Pancreas (tissue), 10 donors: ENCODE measurements around the gene ROR1. TPM values are rescaled to one million over a fixed set of nuclear protein-coding genes. Genes with fewer than 3 reads are reported as not detected.

ENCODE experiments used
- ATAC-seq, 4 donors: fragments of 200-7000 bp; cut with Tn5 transposase; one replicate each; pipeline versions ENCODE4 v1.8.0 to v1.9.1; 2020; ENCODE audit warnings: mild to moderate bottlenecking in 4 of 4, moderate library complexity in 4 of 4
- DNase-seq, 6 donors: peaks; one replicate each; pipeline ENCODE4 v3.0.0-alpha.2; 2020
- FAIRE-seq: peaks from 2 replicates; lab custom pipeline; 2012; peaks lifted over from hg19 to GRCh38; lab: Jason Lieb, UNC
- H3K27ac ChIP-seq, 4 donors: fragments of 200-600 bp; sonication (generic); 1 replicate in 3 of 4; 2 replicates in 1 of 4; pipeline versions ENCODE4 v1.5.0 to v1.8.0; 2020
- H3K27me3 ChIP-seq, 4 donors: fragments of 200-600 bp; one replicate each; pipeline ENCODE4 v1.8.0; 2021
- H3K36me3 ChIP-seq, 3 donors: fragments of 200-600 bp; sonication (generic) in 1 of 3; one replicate each; pipeline versions ENCODE4 v1.5.0 to v1.8.0; 2020 to 2021
- H3K4me1 ChIP-seq, 3 donors: fragments of 200-600 bp; one replicate each; pipeline ENCODE4 v1.8.0; 2021
- H3K4me3 ChIP-seq, 4 donors: fragments of 200-600 bp; sonication (generic) in 2 of 4; one replicate each; pipeline versions ENCODE4 v1.5.0 to v1.8.0; 2020 to 2021
- H3K9me3 ChIP-seq, 4 donors: fragments of 200-600 bp; one replicate each; pipeline ENCODE4 v1.8.0; 2021
- CTCF ChIP-seq, 4 donors: fragments of 200-600 bp; sonication (generic) in 3 of 4; IDR thresholded peaks; one replicate each; pipeline versions ENCODE4 v1.5.0 to v1.8.0; 2021; ENCODE audit warnings: antibody characterized with exemption in 4 of 4
- WGBS, 2 donors: extraction: QIAGEN DNeasy Blood & Tissue Kit; methylation state at CpG; one replicate each; pipeline ENCODE4 v1.1.7; 2013; 5-methylcytosine and 5-hydroxymethylcytosine counted together
- intact Hi-C, 3 donors: fragments of 100-400 bp; cut with DNase I; formaldehyde crosslinking; loops; one replicate each; pipeline versions ENCODE4 v1.11.1 to v1.14.2; 2022
- polyA plus RNA-seq, 2 donors: library from polyadenylated mRNA; stranded (reverse); fragments of 200-250 nt; gene quantifications; one replicate each; pipeline ENCODE4 v1.2.3, GENCODE V29; 2013
- total RNA-seq, 6 donors: library from RNA; stranded (reverse); fragmentation: NEBNext Ultra II Directional in 4 of 6; extraction: Animal tissue kit (Norgen Biotek cat#: 25700) in 4 of 6; gene quantifications; one replicate each; pipeline versions ENCODE4 v1.2.1 to v1.2.4, GENCODE V29; 2021 to 2023
- donor health status: healthy with polysubstance abuse.
- donor health status: DM: no; HTN: no; CAD: no; lungs with moderate emphysema.
- donor health status: DM: no; HTN: no; CAD: no.
- donor health status: control.
- donor health status: control.
- donor health status: Bipolar disorder and iron deficiency.
- donor health status: DM: yes; HTN: yes; CAD: no.
- donor health status: DM: no; HTN: no; CAD: no.
- donor health status: DM: no; HTN: no; CAD: no.
- donor health status: DM: yes; HTN: yes; CAD: no.

The ROR1 gene
- total and polyA plus RNA-seq, 8 donors = 1.3 to 18.5 (median 7.3) TPM

DNA sequence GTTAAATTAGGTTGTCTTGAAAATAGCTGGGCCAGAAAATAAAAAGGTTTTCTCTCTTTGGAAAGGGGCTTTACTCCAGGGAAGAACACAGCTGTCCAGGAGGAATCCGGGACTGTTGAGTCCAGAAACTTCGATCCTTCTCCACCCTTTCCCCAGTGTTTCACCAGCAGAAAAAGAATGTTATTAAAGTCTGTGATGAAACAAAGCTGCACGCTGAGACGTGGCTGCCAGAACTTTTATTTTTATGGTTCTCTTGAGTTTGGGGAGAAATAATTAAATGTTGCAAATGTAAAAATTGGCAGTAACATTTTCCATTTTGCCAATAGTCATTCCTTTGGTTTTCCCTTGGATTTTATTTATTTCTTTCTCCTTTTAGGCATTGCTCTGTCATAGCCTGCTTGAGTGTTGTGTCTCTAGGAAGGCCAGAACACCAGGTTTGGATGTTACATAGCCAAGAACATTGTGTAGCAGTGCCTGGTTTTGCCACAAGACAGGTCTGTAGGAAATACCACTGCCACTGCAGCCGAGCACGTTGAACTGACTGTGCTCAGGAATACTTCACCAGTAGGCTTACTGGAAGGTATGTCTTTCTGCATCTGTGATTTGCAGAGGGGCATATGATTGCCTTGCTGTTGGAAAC is 87.4 kb downstream of the ROR1 start:
- DNase-seq (no peak), ATAC-seq (no peak), FAIRE-seq (no peak)
- H3K36me3 ChIP-seq = no peaks in the 10 kb centered on the region
- 91 to 95% methylated on average over 6 of the region's 6 CpGs for WGBS, 2 donors
- no peaks in the 10 kb centered on the region for H3K27me3 ChIP-seq
- intact Hi-C loops = no loop called here
- peaks cover 0 to 6% (median 4%) of the 10 kb centered on the region in 3 donors for H3K4me1 ChIP-seq
- no peak overlapping the region for H3K4me3 ChIP-seq
- H3K27ac ChIP-seq = no peak overlapping the region
- no peak for TF ChIP-seq CTCF (IDR thresholded peaks at IDR 0.05)
- no peaks in the 10 kb centered on the region for H3K9me3 ChIP-seq

- Histone ChIP-seq H3K9me3 (no peaks in the 10 kb centered on the region), H3K36me3 (no peaks in the 10 kb centered on the region), H3K4me1 (peaks cover 0 to 8% (median 4%) of the 10 kb centered on the region in 3 donors), H3K27me3 (no peaks in the 10 kb centered on the region), H3K4me3 (no peak overlapping the region), H3K27ac (no peak overlapping the region)
- FAIRE-seq (no peak), DNase-seq (no peak), ATAC-seq (no peak)
- TF ChIP-seq CTCF (IDR thresholded peaks at IDR 0.05) = no peak
- intact Hi-C loops = no loop called here
- 47 to 53% methylated on average over 3 of the region's 3 CpGs for WGBS, 2 donors
Observed at GRCh38 chr1:63863145-63863544, 89.3 kb downstream of the ROR1 start.

GRCh38 chr1:63864224-63864641 is 90.4 kb downstream of the ROR1 start:
- 78 to 79% methylated on average over 4 of the region's 4 CpGs for WGBS, 2 donors
- no peak overlapping the region for H3K27ac ChIP-seq

GRCh38 chr1:63865561-63865960 is 91.7 kb downstream of the ROR1 start:
- ATAC-seq (peak; percentile 42 to 64 (median 52)), FAIRE-seq (no peak), DNase-seq (no peak)
- TF ChIP-seq CTCF (IDR thresholded peaks at IDR 0.05) = no peak
- WGBS, 2 donors = 11 to 21% methylated on average over 4 of the region's 4 CpGs
- Histone ChIP-seq H3K4me3 (no peak overlapping the region), H3K36me3 (no peaks in the 10 kb centered on the region), H3K27ac (no peak overlapping the region), H3K9me3 (no peaks in the 10 kb centered on the region), H3K4me1 (peaks cover 0 to 8% (median 4%) of the 10 kb centered on the region in 3 donors), H3K27me3 (no peaks in the 10 kb centered on the region)
- intact Hi-C loops = no loop called here

More at GRCh38 chr1:63864224-63864641, 90.4 kb downstream of the ROR1 start:
- DNase-seq = peak in 1 of 6 donors; percentile 53
- Histone ChIP-seq H3K27me3 (no peaks in the 10 kb centered on the region), H3K36me3 (no peaks in the 10 kb centered on the region), H3K4me1 (peaks cover 0 to 8% (median 4%) of the 10 kb centered on the region in 3 donors), H3K9me3 (no peaks in the 10 kb centered on the region), H3K4me3 (no peak overlapping the region)
- ATAC-seq = peak; percentile 31 to 77 (median 68)
- FAIRE-seq = no peak
- no peak for TF ChIP-seq CTCF (IDR thresholded peaks at IDR 0.05)
- intact Hi-C loops = no loop called here

GRCh38 chr1:63866084-63866483 is 92.3 kb downstream of the ROR1 start:
- Histone ChIP-seq H3K27me3 (no peaks in the 10 kb centered on the region), H3K27ac (no peak overlapping the region), H3K36me3 (no peaks in the 10 kb centered on the region), H3K4me1 (peaks cover 0 to 8% (median 4%) of the 10 kb centered on the region in 3 donors), H3K9me3 (no peaks in the 10 kb centered on the region), H3K4me3 (no peak overlapping the region)
- no peak for TF ChIP-seq CTCF (IDR thresholded peaks at IDR 0.05)
- intact Hi-C loops = no loop called here
- 83 to 88% methylated on average over 3 of the region's 3 CpGs for WGBS, 2 donors
- FAIRE-seq = no peak
- ATAC-seq = no peak
- no peak for DNase-seq
